AG04449 (cell line): ENCODE results near the gene KAZALD1.

ENCODE experiments used
- CTCF ChIA-PET: fragments of 350-600 bp; formaldehyde crosslinking; extraction: SDS; loops from one replicate; lab custom pipeline; 2021; ENCODE audit warnings: antibody characterized with exemption; lab: Yijun Ruan, JAX
- POLR2A ChIA-PET: fragments of 400-600, 350-600 bp; formaldehyde crosslinking; extraction: SDS; loops from one replicate; lab custom pipeline; 2020; ENCODE audit warnings: antibody characterized with exemption, inconsistent platforms; lab: Yijun Ruan, JAX
- DNase-seq: peaks from one replicate; pipeline ENCODE4 v3.0.0-alpha.2; 2010; ENCODE audit warnings: low read depth, low spot score
- H3K4me3 ChIP-seq: 2 replicates; pipeline ENCODE4 v1.5.1; 2011; ENCODE audit warnings: low read depth, mild to moderate bottlenecking, control low read depth, low read length
- CTCF ChIP-seq: IDR thresholded peaks from one replicate; pipeline ENCODE4 v1.5.1; 2011; ENCODE audit warnings: mild to moderate bottlenecking, moderate library complexity, low read length, control low read depth, inconsistent platforms; ENCODE audit not compliant: insufficient read depth; ENCODE audit errors: missing control alignments

KAZALD1 gene

GRCh38 chr10:101079874-101080273 lies 18.1 kb downstream of the KAZALD1 start:
- no peak for TF ChIP-seq CTCF
- no peak for DNase-seq
- CTCF ChIA-PET: interaction anchor here (0.7 to 10.1 kb wide), 6 partner anchors 8 to 129 kb away, joined by 3 to 99 read pairs (median 4); no protein-coding TSS in a partner anchor

GRCh38 chr10:101080933-101081931 lies 19.4 kb downstream of the KAZALD1 start:
- no peak for DNase-seq
- ChIA-PET CTCF (interaction anchor here (0.7 to 10.1 kb wide), 5 partner anchors 9 to 73 kb away, joined by 3 to 99 read pairs (median 4); no protein-coding TSS in a partner anchor), POLR2A (no interaction called here)

More at GRCh38 chr10:101079874-101080273, 18.1 kb downstream of the KAZALD1 start:
- no peak overlapping the region for H3K4me3 ChIP-seq
- POLR2A ChIA-PET: no interaction called here

GRCh38 chr10:101085846-101086245 lies 24.1 kb downstream of the KAZALD1 start:
- no peak overlapping the region for H3K4me3 ChIP-seq
- ChIA-PET CTCF (interaction anchor here (1.1 to 22.4 kb wide), 4 partner anchors 9 to 55 kb away, joined by 5 to 556 read pairs (median 56); no protein-coding TSS in a partner anchor), POLR2A (interaction anchor here (0.5 kb wide), 1 partner anchor 738 kb away, joined by 3 read pairs; no protein-coding TSS in a partner anchor)
- no peak for DNase-seq
- no peak for TF ChIP-seq CTCF

More at GRCh38 chr10:101080933-101081931, 19.4 kb downstream of the KAZALD1 start:
- no peak overlapping the region for H3K4me3 ChIP-seq
- no peak for TF ChIP-seq CTCF

GRCh38 chr10:101087376-101087775 lies 25.6 kb downstream of the KAZALD1 start:
- no peak for DNase-seq
- ChIA-PET CTCF (interaction anchor here (10.1 to 22.4 kb wide), 2 partner anchors 8 to 53 kb away, joined by 99 to 556 read pairs; no protein-coding TSS in a partner anchor), POLR2A (no interaction called here)
- no peak for TF ChIP-seq CTCF
- H3K4me3 ChIP-seq: no peak overlapping the region

- CTCF ChIA-PET: interaction anchor here (10.1 to 22.4 kb wide), 2 partner anchors 7 to 53 kb away, joined by 99 to 556 read pairs; no protein-coding TSS in a partner anchor
- H3K4me3 ChIP-seq: no peak overlapping the region
- no peak for TF ChIP-seq CTCF
- POLR2A ChIA-PET: no interaction called here
- no peak for DNase-seq
Observed at GRCh38 chr10:101087965-101088364, 26.2 kb downstream of the KAZALD1 start.
